ENCODE results near the gene NCBP2L. TPM values are rescaled to one million over a fixed set of nuclear protein-coding genes. Genes with fewer than 3 reads are reported as not detected.

NCBP2L gene
- total and polyA plus RNA-seq, 5 experiments from 2014 or later = 0.17 to 0.21 TPM; not detected in 3

- no peak for DNase-seq
- POLR2A ChIA-PET = interaction anchor here (1.0 to 6.7 kb wide), 7 partner anchors 10 to 65 kb away, joined by 3 to 90 read pairs (median 5); partner anchors contain the start of genes NCBP2L and TSC22D3
- H3K4me3 Mint-ChIP-seq = no peak overlapping the region
- peaks cover 0 to 4% (median 0%) of the 10 kb centered on the region in 5 donors for H3K27me3 Mint-ChIP-seq
- H3K27ac Mint-ChIP-seq = peak overlapping the region in 9 of 10 donors; percentile 40 to 98 (median 84)
- peaks cover 14 to 53% (median 40%) of the 10 kb centered on the region in 4 donors for H3K4me1 Mint-ChIP-seq
- H3K36me3 Mint-ChIP-seq = peaks cover 0 to 2% (median 2%) of the 10 kb centered on the region in 3 donors
- peaks cover 0 to 7% (median 0%) of the 10 kb centered on the region in 9 donors for H3K9me3 Mint-ChIP-seq
- ATAC-seq = no peak
Measured at GRCh38 chrX:107738768-107739167, 38.8 kb upstream of the NCBP2L start.

DNA sequence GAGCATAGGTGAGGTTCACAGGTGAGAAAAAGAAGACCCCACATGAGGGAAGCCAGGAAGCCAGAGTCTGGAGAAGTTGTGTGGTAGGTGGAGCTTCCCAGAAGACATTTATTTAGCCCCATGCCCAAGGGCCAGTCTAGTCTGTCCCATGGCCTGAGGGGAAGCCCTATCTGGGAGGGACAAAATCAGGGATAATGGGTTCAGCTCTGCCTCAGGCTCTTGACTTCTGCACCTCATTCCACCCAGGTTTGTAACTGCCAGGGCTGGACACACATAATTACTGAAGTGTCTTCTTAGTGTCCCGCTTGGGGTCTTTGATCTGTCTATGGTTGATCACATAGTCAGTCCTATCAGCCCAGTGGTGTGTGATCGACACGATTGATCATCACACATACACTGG, 38.0 kb upstream of the NCBP2L start:
- Mint-ChIP-seq H3K36me3 (peaks cover 0 to 2% (median 2%) of the 10 kb centered on the region in 3 donors), H3K27ac (peak overlapping the region; percentile 80 to 100 (median 97)), H3K27me3 (peaks cover 0 to 4% (median 0%) of the 10 kb centered on the region in 5 donors), H3K4me3 (peak overlapping the region in 6 of 10 donors; percentile 12 to 75 (median 50)), H3K4me1 (peaks cover 16 to 55% (median 42%) of the 10 kb centered on the region in 4 donors), H3K9me3 (peaks cover 0 to 7% (median 0%) of the 10 kb centered on the region in 9 donors)
- POLR2A ChIA-PET = interaction anchor here (2.0 to 6.7 kb wide), 6 partner anchors 11 to 66 kb away, joined by 5 to 90 read pairs (median 26); partner anchors contain the start of genes NCBP2L and TSC22D3
- DNase-seq (no peak), ATAC-seq (no peak)

DNA sequence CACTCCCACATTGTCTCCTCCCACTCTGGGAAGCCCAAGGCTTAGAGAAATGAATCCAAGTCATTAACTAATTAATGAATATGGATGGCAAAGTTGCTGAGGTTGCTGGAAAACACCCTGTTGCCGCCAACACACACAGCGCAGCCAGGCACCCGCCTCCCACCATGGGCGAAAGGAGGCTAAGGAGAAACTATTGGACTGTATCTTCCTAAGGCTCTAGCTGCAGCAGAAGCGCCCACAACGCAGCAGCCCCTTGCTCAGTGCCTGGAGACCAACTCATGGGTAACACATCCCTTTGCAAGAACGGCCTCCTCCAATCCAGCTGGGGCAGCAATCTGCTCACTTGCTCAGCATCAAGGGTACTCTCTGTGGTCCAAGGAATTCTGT, 36.1 kb upstream of the NCBP2L start:
- Mint-ChIP-seq H3K27ac (peak overlapping the region; percentile 96 to 100 (median 98)), H3K4me3 (peak overlapping the region; percentile 75 to 93 (median 84)), H3K27me3 (peaks cover 0 to 4% (median 0%) of the 10 kb centered on the region in 5 donors), H3K4me1 (peaks cover 20 to 55% (median 45%) of the 10 kb centered on the region in 4 donors), H3K9me3 (peaks cover 0 to 7% (median 0%) of the 10 kb centered on the region in 9 donors), H3K36me3 (peaks cover 0 to 2% (median 2%) of the 10 kb centered on the region in 3 donors)
- ATAC-seq = peak; percentile 13 to 23
- no peak for DNase-seq
- POLR2A ChIA-PET = interaction anchor here (0.9 to 6.7 kb wide), 18 partner anchors 9 to 113 kb away, joined by 3 to 90 read pairs (median 8); partner anchors contain the start of genes MID2, NCBP2L, PRPS1 and TSC22D3

GRCh38 chrX:107742700-107743191, 34.8 kb upstream of the NCBP2L start:
- peaks cover 0 to 3% (median 2%) of the 10 kb centered on the region in 3 donors for H3K36me3 Mint-ChIP-seq
- peak overlapping the region; percentile 75 to 93 (median 84) for H3K4me3 Mint-ChIP-seq
- peaks cover 0 to 7% (median 0%) of the 10 kb centered on the region in 9 donors for H3K9me3 Mint-ChIP-seq
- peaks cover 21 to 59% (median 47%) of the 10 kb centered on the region in 4 donors for H3K4me1 Mint-ChIP-seq
- POLR2A ChIA-PET = interaction anchor here (0.6 to 6.7 kb wide), 12 partner anchors 8 to 101 kb away, joined by 3 to 90 read pairs (median 6); partner anchors contain the start of genes NCBP2L and TSC22D3
- peaks cover 0 to 4% (median 0%) of the 10 kb centered on the region in 5 donors for H3K27me3 Mint-ChIP-seq
- ATAC-seq = no peak
- peak in 2 of 10 donors; percentile 2 to 9 for DNase-seq
- H3K27ac Mint-ChIP-seq = peak overlapping the region; percentile 96 to 100 (median 98)

DNA sequence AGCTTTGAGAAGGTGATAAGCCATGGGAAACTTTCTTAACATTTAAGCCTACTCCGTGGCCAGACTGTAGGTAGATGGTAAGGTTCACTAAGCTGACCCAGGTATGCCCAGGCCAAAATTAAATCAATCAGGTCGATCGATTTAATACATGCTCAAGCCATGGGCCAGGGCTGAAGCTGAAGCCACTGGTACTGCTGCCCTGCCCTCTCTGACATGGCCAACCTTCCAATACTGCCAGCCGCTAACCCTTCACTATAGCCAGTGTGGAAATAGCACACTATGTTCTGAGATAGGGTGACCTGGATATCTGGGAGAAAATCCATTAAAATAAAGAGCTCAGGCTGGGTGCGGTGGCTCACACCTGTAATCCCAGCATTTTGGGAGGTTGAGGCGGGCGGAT, 33.5 kb upstream of the NCBP2L start:
- peak overlapping the region in 7 of 10 donors; percentile 37 to 98 (median 85) for H3K27ac Mint-ChIP-seq
- H3K4me1 Mint-ChIP-seq = peaks cover 21 to 58% (median 47%) of the 10 kb centered on the region in 4 donors
- H3K4me3 Mint-ChIP-seq = no peak overlapping the region
- H3K36me3 Mint-ChIP-seq = peaks cover 0 to 5% (median 2%) of the 10 kb centered on the region in 3 donors
- no peak for ATAC-seq
- H3K27me3 Mint-ChIP-seq = peaks cover 0 to 4% (median 0%) of the 10 kb centered on the region in 5 donors
- peaks cover 0 to 7% (median 0%) of the 10 kb centered on the region in 9 donors for H3K9me3 Mint-ChIP-seq
- POLR2A ChIA-PET = interaction anchor here (0.6 to 6.7 kb wide), 9 partner anchors 28 to 116 kb away, joined by 3 to 90 read pairs (median 4); partner anchors contain the start of genes NCBP2L, PRPS1 and TSC22D3
- DNase-seq = no peak

DNA sequence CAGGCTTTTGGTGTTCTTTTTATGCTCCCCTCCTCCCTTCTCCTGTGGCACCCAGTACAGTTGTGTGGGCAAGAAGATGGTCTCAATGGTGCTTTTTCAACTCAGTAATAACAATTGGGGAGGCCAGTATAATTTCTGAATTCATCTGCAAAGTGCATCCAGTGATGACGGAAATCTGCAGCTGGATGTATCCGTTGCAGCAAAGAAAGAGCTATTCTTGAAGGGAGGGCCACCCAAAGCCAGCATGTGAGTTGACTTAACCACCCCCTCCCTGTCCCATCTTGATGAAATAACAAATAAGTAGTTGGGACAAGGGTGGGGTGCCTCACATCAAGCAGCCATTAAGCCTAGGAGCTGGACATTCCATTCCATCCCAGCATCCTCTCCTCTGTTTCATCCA, 32.7 kb upstream of the NCBP2L start:
- Mint-ChIP-seq H3K27me3 (peaks cover 0 to 4% (median 0%) of the 10 kb centered on the region in 5 donors), H3K36me3 (peaks cover 0 to 5% (median 2%) of the 10 kb centered on the region in 3 donors), H3K9me3 (peaks cover 0 to 7% (median 0%) of the 10 kb centered on the region in 9 donors), H3K27ac (peak overlapping the region in 5 of 10 donors; percentile 36 to 83 (median 51)), H3K4me3 (no peak overlapping the region), H3K4me1 (peaks cover 19 to 50% (median 39%) of the 10 kb centered on the region in 4 donors)
- POLR2A ChIA-PET = interaction anchor here (1.0 to 6.7 kb wide), 4 partner anchors 29 to 82 kb away, joined by 3 to 90 read pairs (median 4); no protein-coding TSS in a partner anchor
- no peak for ATAC-seq
- DNase-seq = no peak

DNA sequence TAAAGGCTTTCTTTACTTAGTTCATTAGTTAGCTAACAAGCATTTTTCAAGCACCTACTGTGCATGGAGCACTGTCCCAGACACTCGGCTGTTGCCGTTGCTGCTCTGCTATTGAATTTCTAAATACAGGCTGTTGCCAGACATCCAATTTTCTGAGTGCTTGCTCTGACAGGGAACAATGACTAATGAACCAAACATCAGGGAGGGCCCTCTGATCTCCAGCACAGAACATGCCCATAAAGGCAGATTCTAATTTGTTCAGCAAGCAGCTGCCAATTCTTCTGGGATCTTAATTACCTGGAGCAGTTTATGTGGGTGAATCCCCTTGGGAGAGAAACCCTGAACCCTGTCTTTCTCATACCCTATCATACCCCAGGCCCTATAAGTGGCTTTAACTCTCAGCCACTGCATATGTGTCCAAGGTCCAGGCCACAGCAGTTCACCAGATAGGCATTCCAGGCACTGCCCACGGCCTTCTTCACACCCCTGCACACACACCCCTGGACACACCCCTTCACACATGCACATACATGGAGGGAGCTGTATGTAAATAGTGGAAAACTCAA, 29.9 kb upstream of the NCBP2L start:
- DNase-seq (no peak), ATAC-seq (no peak)
- Mint-ChIP-seq H3K4me1 (peaks cover 3 to 27% (median 18%) of the 10 kb centered on the region in 4 donors), H3K9me3 (no peaks in the 10 kb centered on the region), H3K4me3 (no peak overlapping the region), H3K27ac (peak overlapping the region in 2 of 10 donors; percentile 36 to 39), H3K36me3 (peaks cover 0 to 10% (median 0%) of the 10 kb centered on the region in 3 donors), H3K27me3 (no peaks in the 10 kb centered on the region)
- POLR2A ChIA-PET = interaction anchor here (0.9 kb wide), 1 partner anchor 74 kb away, joined by 3 read pairs; no protein-coding TSS in a partner anchor

DNA sequence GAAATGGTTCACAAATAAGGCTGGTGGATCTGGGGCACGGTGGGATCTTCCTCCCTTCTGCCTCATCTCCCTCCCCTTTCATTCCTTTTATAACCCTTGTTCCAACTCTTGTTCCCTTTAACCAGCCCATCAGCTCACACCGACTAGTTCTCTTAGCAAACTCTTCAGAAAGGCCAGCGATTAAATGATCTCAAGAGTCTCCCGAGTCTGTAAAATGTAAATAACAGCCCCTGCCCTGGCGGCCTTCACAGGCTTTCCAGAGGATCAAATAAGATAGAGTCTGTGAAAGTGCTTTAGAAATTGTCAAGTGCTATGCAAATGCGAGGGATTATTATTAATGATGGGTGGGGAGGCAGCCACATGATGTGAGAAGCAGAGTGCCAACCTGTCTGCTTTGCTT, 29.0 kb upstream of the NCBP2L start:
- Mint-ChIP-seq H3K9me3 (no peaks in the 10 kb centered on the region), H3K4me1 (peaks cover 2 to 26% (median 16%) of the 10 kb centered on the region in 4 donors), H3K27ac (peak overlapping the region in 4 of 10 donors; percentile 5 to 22 (median 18)), H3K36me3 (peaks cover 0 to 12% (median 0%) of the 10 kb centered on the region in 3 donors), H3K27me3 (no peaks in the 10 kb centered on the region), H3K4me3 (no peak overlapping the region)
- POLR2A ChIA-PET = no interaction called here
- DNase-seq (no peak), ATAC-seq (no peak)

DNA sequence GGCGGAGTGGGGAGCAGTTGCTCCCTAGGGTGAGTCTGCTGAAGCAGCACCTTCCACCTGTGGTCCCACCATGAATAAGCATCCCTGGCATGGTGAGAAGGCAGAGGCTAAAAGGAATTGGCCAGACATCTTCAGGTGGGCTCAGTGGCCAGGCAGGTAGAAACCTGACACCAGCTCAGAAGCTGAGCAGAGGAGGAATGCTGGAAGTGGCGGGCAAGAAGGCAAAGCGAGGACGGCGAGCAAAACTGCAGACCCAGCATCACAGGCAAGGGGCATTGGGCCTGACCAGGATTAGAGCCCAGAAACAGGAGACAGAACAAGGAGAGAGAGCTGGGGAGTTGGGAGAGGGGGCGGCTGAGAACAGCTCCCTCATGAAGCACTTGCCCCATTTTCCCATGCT, 27.3 kb upstream of the NCBP2L start:
- POLR2A ChIA-PET = interaction anchor here (1.0 to 1.5 kb wide), 2 partner anchors 8 to 25 kb away, joined by 4 read pairs; partner anchors contain the start of gene TSC22D3
- no peak overlapping the region for H3K4me3 Mint-ChIP-seq
- H3K9me3 Mint-ChIP-seq = no peaks in the 10 kb centered on the region
- peak overlapping the region in 2 of 10 donors; percentile 16 to 88 for H3K27ac Mint-ChIP-seq
- peaks cover 0 to 12% (median 0%) of the 10 kb centered on the region in 3 donors for H3K36me3 Mint-ChIP-seq
- ATAC-seq = no peak
- peaks cover 2 to 23% (median 13%) of the 10 kb centered on the region in 4 donors for H3K4me1 Mint-ChIP-seq
- DNase-seq = no peak
- H3K27me3 Mint-ChIP-seq = no peaks in the 10 kb centered on the region

- peaks cover 0 to 12% (median 0%) of the 10 kb centered on the region in 3 donors for H3K36me3 Mint-ChIP-seq
Measured at GRCh38 chrX:107750861-107751445, 26.6 kb upstream of the NCBP2L start.

DNA sequence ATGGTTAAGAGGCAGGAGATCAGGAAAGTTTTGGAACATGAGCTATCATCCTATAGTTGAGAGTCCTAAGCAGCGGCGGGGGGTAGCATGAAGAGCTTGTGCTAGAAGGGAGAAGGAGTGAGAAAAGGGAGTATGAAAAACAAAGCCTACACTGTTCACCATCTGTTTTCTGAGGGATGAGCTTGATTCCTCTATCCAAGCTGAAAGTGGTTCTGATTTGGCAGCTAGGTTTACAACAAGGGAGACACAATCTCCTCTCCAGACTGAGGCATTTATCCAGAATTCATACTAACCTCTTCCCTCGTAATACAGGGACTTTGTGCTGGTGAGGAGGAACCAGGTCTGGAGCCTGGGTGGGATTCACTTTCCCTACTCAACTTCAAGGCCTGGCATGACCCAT, 25.5 kb upstream of the NCBP2L start:
- POLR2A ChIA-PET = interaction anchor here (1.1 kb wide), 1 partner anchor 14 kb away, joined by 3 read pairs; no protein-coding TSS in a partner anchor
- H3K4me3 Mint-ChIP-seq = no peak overlapping the region

More at GRCh38 chrX:107750861-107751445, 26.6 kb upstream of the NCBP2L start:
- H3K27ac Mint-ChIP-seq = peak overlapping the region in 1 of 10 donors; percentile 78
- ATAC-seq (no peak), DNase-seq (no peak)
- POLR2A ChIA-PET = interaction anchor here (1.0 to 1.5 kb wide), 2 partner anchors 9 to 24 kb away, joined by 4 read pairs; partner anchors contain the start of gene TSC22D3
- no peak overlapping the region for H3K4me3 Mint-ChIP-seq
- no peaks in the 10 kb centered on the region for H3K27me3 Mint-ChIP-seq
- peaks cover 7 to 30% (median 18%) of the 10 kb centered on the region in 4 donors for H3K4me1 Mint-ChIP-seq
- H3K9me3 Mint-ChIP-seq = no peaks in the 10 kb centered on the region

DNA sequence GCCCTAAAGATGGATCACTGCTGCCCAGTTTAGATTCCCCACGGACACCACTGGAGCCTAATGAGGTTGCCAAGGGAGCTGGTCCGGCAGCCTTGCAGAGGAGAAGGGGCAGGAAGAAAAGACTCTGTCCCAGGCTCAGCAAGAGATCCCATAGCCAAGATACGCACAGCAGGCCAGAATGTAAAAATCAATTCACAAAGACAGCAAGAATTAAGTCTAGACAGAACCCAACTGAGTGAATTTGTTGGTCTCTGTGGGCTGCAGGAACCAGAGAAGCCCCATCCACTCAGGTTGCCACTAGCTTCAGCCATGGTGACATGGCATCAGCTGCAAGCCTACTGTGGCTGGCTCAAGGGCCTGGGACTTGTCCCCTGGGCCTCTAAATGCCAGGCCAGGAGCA, 24.8 kb upstream of the NCBP2L start:
- DNase-seq = no peak
- Mint-ChIP-seq H3K36me3 (peaks cover 0 to 14% (median 0%) of the 10 kb centered on the region in 3 donors), H3K27me3 (no peaks in the 10 kb centered on the region), H3K27ac (no peak overlapping the region), H3K9me3 (no peaks in the 10 kb centered on the region), H3K4me3 (no peak overlapping the region), H3K4me1 (peaks cover 7 to 30% (median 14%) of the 10 kb centered on the region in 4 donors)
- POLR2A ChIA-PET = interaction anchor here (1.0 to 1.1 kb wide), 2 partner anchors 11 to 15 kb away, joined by 3 to 6 read pairs; no protein-coding TSS in a partner anchor
- ATAC-seq = no peak

More for the DNA sequence above, 25.5 kb upstream of the NCBP2L start:
- Mint-ChIP-seq H3K27ac (no peak overlapping the region), H3K36me3 (peaks cover 0 to 14% (median 0%) of the 10 kb centered on the region in 3 donors), H3K9me3 (no peaks in the 10 kb centered on the region), H3K4me1 (peaks cover 7 to 30% (median 13%) of the 10 kb centered on the region in 4 donors), H3K27me3 (no peaks in the 10 kb centered on the region)
- DNase-seq (no peak), ATAC-seq (no peak)

All from naive thymus-derived CD8-positive, alpha-beta T cell (primary cell).